ENCODE measurements around the gene NUMB. TPM values are rescaled to one million over a fixed set of nuclear protein-coding genes. Genes with fewer than 3 reads are reported as not detected.

Gene NUMB
- total RNA-seq, 1 donor from 2014 or later, result 18.2 TPM

- peak; percentile 99 for DNase-seq (ENCODE audit: low read depth)
- no peaks in the 10 kb centered on the region for H3K36me3 ChIP-seq (ENCODE audit: control insufficient read depth, insufficient read depth, low read length)
- H3K27me3 ChIP-seq (ENCODE audit: control insufficient read depth, insufficient read depth, low read length), result no peaks in the 10 kb centered on the region
- TF ChIP-seq, protein P1, sequence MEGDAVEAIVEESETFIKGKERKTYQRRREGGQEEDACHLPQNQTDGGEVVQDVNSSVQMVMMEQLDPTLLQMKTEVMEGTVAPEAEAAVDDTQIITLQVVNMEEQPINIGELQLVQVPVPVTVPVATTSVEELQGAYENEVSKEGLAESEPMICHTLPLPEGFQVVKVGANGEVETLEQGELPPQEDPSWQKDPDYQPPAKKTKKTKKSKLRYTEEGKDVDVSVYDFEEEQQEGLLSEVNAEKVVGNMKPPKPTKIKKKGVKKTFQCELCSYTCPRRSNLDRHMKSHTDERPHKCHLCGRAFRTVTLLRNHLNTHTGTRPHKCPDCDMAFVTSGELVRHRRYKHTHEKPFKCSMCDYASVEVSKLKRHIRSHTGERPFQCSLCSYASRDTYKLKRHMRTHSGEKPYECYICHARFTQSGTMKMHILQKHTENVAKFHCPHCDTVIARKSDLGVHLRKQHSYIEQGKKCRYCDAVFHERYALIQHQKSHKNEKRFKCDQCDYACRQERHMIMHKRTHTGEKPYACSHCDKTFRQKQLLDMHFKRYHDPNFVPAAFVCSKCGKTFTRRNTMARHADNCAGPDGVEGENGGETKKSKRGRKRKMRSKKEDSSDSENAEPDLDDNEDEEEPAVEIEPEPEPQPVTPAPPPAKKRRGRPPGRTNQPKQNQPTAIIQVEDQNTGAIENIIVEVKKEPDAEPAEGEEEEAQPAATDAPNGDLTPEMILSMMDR (IDR thresholded peaks at IDR 0.05; ENCODE audit: insufficient read depth, low read length, severe bottlenecking), result no peak
- FAIRE-seq, result peak; percentile 43
- no peak overlapping the region for H3K4me3 ChIP-seq (ENCODE audit: low read depth, low read length)
Measured at GRCh38 chr14:73463411-73463810, 5.1 kb upstream of the NUMB start.

DNA sequence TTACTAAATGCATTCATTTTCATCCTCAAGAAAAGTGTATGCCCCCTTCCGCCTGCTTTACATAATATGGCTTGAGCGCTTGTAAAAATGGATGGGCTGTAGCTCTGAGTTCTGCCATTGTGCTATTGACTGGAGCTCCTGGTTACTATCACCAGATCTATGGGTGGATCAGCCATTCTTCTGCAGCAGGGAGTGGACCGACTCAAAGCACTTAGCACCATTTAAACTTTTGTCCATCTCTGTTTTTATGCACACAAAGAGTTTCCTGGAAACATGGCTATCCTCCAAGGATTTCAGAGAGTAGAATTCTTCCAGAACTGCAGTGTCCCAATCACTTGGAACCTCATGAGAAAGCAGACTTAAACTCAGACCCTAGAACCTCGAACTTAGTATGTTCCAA, 4.5 kb upstream of the NUMB start:
- H3K27me3 ChIP-seq (ENCODE audit: control insufficient read depth, insufficient read depth, low read length), result no peaks in the 10 kb centered on the region
- no peak overlapping the region for H3K4me3 ChIP-seq (ENCODE audit: low read depth, low read length)
- H3K36me3 ChIP-seq (ENCODE audit: control insufficient read depth, insufficient read depth, low read length), result no peaks in the 10 kb centered on the region
- DNase-seq (ENCODE audit: low read depth) (no peak), FAIRE-seq (no peak)
- TF ChIP-seq, protein P1 (IDR thresholded peaks at IDR 0.05; ENCODE audit: insufficient read depth, low read length, severe bottlenecking), result no peak

- TF ChIP-seq, protein P1 (IDR thresholded peaks at IDR 0.05; ENCODE audit: insufficient read depth, low read length, severe bottlenecking), result no peak
- Histone ChIP-seq H3K27me3 (ENCODE audit: control insufficient read depth, insufficient read depth, low read length) (no peaks in the 10 kb centered on the region), H3K4me3 (ENCODE audit: low read depth, low read length) (no peak overlapping the region), H3K36me3 (ENCODE audit: control insufficient read depth, insufficient read depth, low read length) (no peaks in the 10 kb centered on the region)
- DNase-seq (ENCODE audit: low read depth) (no peak), FAIRE-seq (no peak)
Measured at GRCh38 chr14:73462048-73462715, 3.8 kb upstream of the NUMB start.

GRCh38 chr14:73461478-73462047, 3.2 kb upstream of the NUMB start:
- TF ChIP-seq, protein P1 (IDR thresholded peaks at IDR 0.05; ENCODE audit: insufficient read depth, low read length, severe bottlenecking), result no peak
- Histone ChIP-seq H3K27me3 (ENCODE audit: control insufficient read depth, insufficient read depth, low read length) (no peaks in the 10 kb centered on the region), H3K4me3 (ENCODE audit: low read depth, low read length) (no peak overlapping the region), H3K36me3 (ENCODE audit: control insufficient read depth, insufficient read depth, low read length) (no peaks in the 10 kb centered on the region)
- DNase-seq (ENCODE audit: low read depth), result no peak
- no peak for FAIRE-seq

- peak; percentile 80 for DNase-seq (ENCODE audit: low read depth)
- no peak for FAIRE-seq
- TF ChIP-seq, protein P1 (IDR thresholded peaks at IDR 0.05; ENCODE audit: insufficient read depth, low read length, severe bottlenecking), result no peak
Measured at GRCh38 chr14:73460691-73461127, 2.4 kb upstream of the NUMB start.

More at GRCh38 chr14:73460691-73461127, 2.4 kb upstream of the NUMB start:
- Histone ChIP-seq H3K36me3 (ENCODE audit: control insufficient read depth, insufficient read depth, low read length) (no peaks in the 10 kb centered on the region), H3K27me3 (ENCODE audit: control insufficient read depth, insufficient read depth, low read length) (no peaks in the 10 kb centered on the region), H3K4me3 (ENCODE audit: low read depth, low read length) (no peak overlapping the region)
